GM12874 (cell line): Measurements from ENCODE around the gene KRTAP5-5.

ENCODE experiments used
- CTCF ChIP-seq: IDR thresholded peaks from 2 replicates; pipeline ENCODE4 v1.5.1; 2011; ENCODE audit warnings: low read depth, mild to moderate bottlenecking, control low read depth, low read length, moderate library complexity; ENCODE audit not compliant: insufficient read depth

Gene KRTAP5-5

GRCh38 chr11:1674173-1675131, 44.9 kb downstream of the KRTAP5-5 start:
- no peak for TF ChIP-seq CTCF

- no peak for TF ChIP-seq CTCF
Measured at GRCh38 chr11:1675536-1676228, 46.1 kb downstream of the KRTAP5-5 start.

- no peak for TF ChIP-seq CTCF
Measured at GRCh38 chr11:1676229-1676740, 46.7 kb downstream of the KRTAP5-5 start.

- TF ChIP-seq CTCF = no peak
Measured at GRCh38 chr11:1679881-1680280, 50.3 kb downstream of the KRTAP5-5 start.
